ENCODE data around the gene INAFM2. TPM values are rescaled to one million over a fixed set of nuclear protein-coding genes. Genes with fewer than 3 reads are reported as not detected.

The INAFM2 gene
- polyA plus RNA-seq, 1 experiment = 7.3 TPM

DNA sequence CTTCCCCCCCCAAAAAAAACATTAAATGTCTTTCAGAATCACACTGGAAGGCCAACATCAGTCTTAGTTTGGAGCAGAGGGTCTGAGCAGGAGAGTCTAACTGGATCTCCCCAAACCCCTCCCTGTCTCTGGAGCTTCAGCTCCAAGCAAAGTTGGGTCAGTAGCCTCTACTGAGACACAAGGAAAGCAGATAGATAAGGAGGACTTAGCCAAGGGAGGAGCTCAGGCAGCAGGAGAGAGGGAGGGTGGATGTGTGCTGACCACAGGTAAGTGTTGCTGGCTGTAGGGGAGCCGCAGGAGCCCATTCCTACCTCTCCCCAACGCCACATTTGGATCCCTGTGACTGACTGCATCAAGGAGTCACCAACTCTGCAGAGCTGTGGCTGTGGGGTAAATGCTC, 22.7 kb upstream of the INAFM2 start:
- CTCF ChIA-PET = interaction anchor here (1.0 to 3.2 kb wide), 3 partner anchors 10 to 84 kb away, joined by 3 to 14 read pairs (median 3); no protein-coding TSS in a partner anchor
- H3K36me3 ChIP-seq (ENCODE audit: control insufficient read depth, insufficient read depth, low read length) = no peaks in the 10 kb centered on the region
- TF ChIP-seq, protein P1, sequence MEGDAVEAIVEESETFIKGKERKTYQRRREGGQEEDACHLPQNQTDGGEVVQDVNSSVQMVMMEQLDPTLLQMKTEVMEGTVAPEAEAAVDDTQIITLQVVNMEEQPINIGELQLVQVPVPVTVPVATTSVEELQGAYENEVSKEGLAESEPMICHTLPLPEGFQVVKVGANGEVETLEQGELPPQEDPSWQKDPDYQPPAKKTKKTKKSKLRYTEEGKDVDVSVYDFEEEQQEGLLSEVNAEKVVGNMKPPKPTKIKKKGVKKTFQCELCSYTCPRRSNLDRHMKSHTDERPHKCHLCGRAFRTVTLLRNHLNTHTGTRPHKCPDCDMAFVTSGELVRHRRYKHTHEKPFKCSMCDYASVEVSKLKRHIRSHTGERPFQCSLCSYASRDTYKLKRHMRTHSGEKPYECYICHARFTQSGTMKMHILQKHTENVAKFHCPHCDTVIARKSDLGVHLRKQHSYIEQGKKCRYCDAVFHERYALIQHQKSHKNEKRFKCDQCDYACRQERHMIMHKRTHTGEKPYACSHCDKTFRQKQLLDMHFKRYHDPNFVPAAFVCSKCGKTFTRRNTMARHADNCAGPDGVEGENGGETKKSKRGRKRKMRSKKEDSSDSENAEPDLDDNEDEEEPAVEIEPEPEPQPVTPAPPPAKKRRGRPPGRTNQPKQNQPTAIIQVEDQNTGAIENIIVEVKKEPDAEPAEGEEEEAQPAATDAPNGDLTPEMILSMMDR (IDR thresholded peaks at IDR 0.05; ENCODE audit: insufficient read depth, low read depth, low read length) = no peak
- POLR2A ChIA-PET = no interaction called here
- no peak overlapping the region for H3K4me3 ChIP-seq (ENCODE audit: low read depth, low read length)
- H3K27me3 ChIP-seq (ENCODE audit: control insufficient read depth, insufficient read depth, low read length) = peaks cover 23% of the 10 kb centered on the region
- no peak for DNase-seq (ENCODE audit: low read depth)

DNA sequence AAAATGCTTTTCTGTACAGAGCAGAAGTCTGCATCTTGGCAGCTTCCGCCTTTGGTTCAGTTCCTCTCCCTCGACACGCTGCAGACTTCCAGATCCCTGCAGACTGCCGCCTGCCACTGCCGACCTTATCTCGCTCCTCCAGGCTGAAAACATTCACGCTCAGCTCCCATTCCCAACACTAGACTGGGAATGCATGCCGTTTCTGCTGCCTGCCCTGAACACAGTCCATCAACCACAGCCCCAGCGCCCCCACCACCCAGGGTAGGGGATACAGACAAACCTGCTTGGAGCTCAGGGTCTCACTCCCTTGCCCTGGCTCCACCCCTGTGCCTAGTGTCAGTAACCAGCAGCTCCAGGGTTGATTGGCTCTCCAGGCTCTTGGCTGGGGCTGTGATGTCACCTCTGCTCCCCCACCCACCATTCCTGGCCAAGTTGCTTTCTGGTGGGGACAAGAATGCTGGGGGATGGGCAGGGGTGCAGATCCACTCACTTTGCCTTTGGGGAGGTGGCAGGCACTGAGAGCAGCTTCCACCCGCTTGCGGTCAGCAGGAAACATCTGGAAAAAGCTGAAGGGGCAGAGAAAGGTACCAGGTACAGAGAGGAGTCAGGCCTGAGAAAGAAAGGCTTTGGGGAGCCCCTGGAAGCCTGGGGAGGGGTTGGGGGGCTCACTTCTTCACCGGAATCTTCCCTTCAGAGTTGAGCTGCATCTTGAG, 21.9 kb upstream of the INAFM2 start:
- ChIA-PET CTCF (interaction anchor here (0.6 to 3.2 kb wide), 6 partner anchors 9 to 84 kb away, joined by 3 to 14 read pairs (median 4); no protein-coding TSS in a partner anchor), POLR2A (no interaction called here)
- no peak for DNase-seq (ENCODE audit: low read depth)
- no peak overlapping the region for H3K4me3 ChIP-seq (ENCODE audit: low read depth, low read length)
- H3K36me3 ChIP-seq (ENCODE audit: control insufficient read depth, insufficient read depth, low read length) = no peaks in the 10 kb centered on the region
- peaks cover 21% of the 10 kb centered on the region for H3K27me3 ChIP-seq (ENCODE audit: control insufficient read depth, insufficient read depth, low read length)
- TF ChIP-seq, protein P1 (IDR thresholded peaks at IDR 0.05; ENCODE audit: insufficient read depth, low read depth, low read length) = no peak

- Histone ChIP-seq H3K36me3 (ENCODE audit: control insufficient read depth, insufficient read depth, low read length) (no peaks in the 10 kb centered on the region), H3K27me3 (ENCODE audit: control insufficient read depth, insufficient read depth, low read length) (peaks cover 24% of the 10 kb centered on the region), H3K4me3 (ENCODE audit: low read depth, low read length) (no peak overlapping the region)
- DNase-seq (ENCODE audit: low read depth) = no peak
- TF ChIP-seq, protein P1 (IDR thresholded peaks at IDR 0.05; ENCODE audit: insufficient read depth, low read depth, low read length) = no peak
- POLR2A ChIA-PET = no interaction called here
- CTCF ChIA-PET = interaction anchor here (0.6 to 3.6 kb wide), 6 partner anchors 8 to 23 kb away, joined by 3 to 14 read pairs (median 8); no protein-coding TSS in a partner anchor
Measured at GRCh38 chr15:40302288-40302886, 21.1 kb upstream of the INAFM2 start.

DNA sequence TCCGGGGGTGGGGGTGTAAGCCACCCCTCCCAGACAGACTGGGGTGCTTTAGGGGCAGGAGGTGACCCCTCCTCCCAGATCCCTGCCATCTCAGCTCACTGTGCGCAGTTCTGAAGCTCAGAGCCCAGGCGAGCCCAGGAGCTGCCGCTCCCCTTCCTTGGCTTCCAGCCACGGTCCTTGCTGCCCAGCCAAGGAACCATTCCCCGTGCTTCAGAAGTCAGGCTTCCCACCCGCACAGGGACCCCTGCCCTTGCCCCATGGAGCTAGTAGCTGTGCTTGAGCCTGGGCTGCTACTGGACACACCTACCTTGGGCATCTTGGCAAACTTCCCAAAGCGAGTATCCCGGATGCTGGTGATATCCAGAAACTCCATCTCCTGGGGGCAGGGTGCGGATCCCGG, 20.5 kb upstream of the INAFM2 start:
- DNase-seq (ENCODE audit: low read depth) = no peak
- TF ChIP-seq, protein P1 (IDR thresholded peaks at IDR 0.05; ENCODE audit: insufficient read depth, low read depth, low read length) = no peak
- H3K27me3 ChIP-seq (ENCODE audit: control insufficient read depth, insufficient read depth, low read length) = peaks cover 24% of the 10 kb centered on the region
- POLR2A ChIA-PET = no interaction called here
- no peak overlapping the region for H3K4me3 ChIP-seq (ENCODE audit: low read depth, low read length)
- no peaks in the 10 kb centered on the region for H3K36me3 ChIP-seq (ENCODE audit: control insufficient read depth, insufficient read depth, low read length)
- CTCF ChIA-PET = interaction anchor here (0.6 to 3.6 kb wide), 7 partner anchors 8 to 30 kb away, joined by 3 to 14 read pairs (median 6); no protein-coding TSS in a partner anchor

DNA sequence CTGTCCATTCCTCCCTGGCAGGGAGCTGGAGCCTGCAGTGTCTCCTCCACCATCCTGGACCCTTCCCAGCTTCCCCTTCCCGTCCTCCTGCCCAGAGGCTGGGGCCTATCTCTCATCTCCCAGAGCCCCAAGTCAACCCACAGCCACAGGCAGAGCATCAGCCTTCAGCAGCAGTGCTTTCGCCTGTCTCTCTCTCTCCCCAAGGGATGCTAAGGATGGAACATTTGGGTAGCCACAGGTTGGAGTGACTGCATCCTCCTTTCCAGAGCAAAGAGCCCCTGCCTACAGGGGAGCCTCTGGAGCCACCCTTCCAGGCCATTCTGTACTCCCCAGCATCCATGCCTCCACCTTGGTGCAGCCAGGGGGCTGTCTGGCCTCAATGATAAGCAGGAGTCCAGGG, 19.9 kb upstream of the INAFM2 start:
- peaks cover 24% of the 10 kb centered on the region for H3K27me3 ChIP-seq (ENCODE audit: control insufficient read depth, insufficient read depth, low read length)
- DNase-seq (ENCODE audit: low read depth) = no peak
- CTCF ChIA-PET = interaction anchor here (0.6 to 3.6 kb wide), 6 partner anchors 7 to 31 kb away, joined by 3 to 14 read pairs (median 8); no protein-coding TSS in a partner anchor
- TF ChIP-seq, protein P1 (IDR thresholded peaks at IDR 0.05; ENCODE audit: insufficient read depth, low read depth, low read length) = no peak
- no peak overlapping the region for H3K4me3 ChIP-seq (ENCODE audit: low read depth, low read length)
- POLR2A ChIA-PET = no interaction called here
- no peaks in the 10 kb centered on the region for H3K36me3 ChIP-seq (ENCODE audit: control insufficient read depth, insufficient read depth, low read length)
